Measurements from ENCODE around the gene UBE3B. TPM values are rescaled to one million over a fixed set of nuclear protein-coding genes. Genes with fewer than 3 reads are reported as not detected.
"Not testable (repeated sequence)": the region's sequence is repeated elsewhere in the genome, so short reads cannot be mapped to it uniquely, and the experiment has no call there.

Gene UBE3B
- total and polyA plus RNA-seq, 8 donors: 9.4 to 104 (median 22.2) TPM

DNA sequence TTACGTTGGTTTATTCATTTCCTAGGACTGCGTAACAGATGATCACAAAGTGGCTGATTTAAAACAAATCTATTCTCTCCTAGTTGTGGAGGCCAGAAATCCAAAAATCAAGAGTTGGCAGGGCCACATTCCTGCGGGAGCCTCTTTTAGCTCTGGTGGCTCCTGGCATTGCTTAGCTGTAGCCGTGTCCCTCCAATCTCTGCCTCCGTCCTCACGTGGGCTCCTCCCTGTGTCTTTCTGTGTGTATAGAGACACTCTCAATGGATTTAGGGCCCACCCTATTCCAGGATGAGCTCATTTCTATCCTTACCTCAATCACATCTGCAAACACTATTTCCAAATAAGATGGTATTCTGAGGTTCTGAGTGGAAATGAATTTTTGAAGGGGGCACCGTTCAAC is 42.9 kb upstream of the UBE3B start:
- TF ChIP-seq POLR2AphosphoS5 (IDR thresholded peaks at IDR 0.05) (no peak), EP300 (IDR thresholded peaks at IDR 0.05) (no peak), POLR2A (IDR thresholded peaks at IDR 0.05) (no peak)
- TF ChIP-seq, protein P1, sequence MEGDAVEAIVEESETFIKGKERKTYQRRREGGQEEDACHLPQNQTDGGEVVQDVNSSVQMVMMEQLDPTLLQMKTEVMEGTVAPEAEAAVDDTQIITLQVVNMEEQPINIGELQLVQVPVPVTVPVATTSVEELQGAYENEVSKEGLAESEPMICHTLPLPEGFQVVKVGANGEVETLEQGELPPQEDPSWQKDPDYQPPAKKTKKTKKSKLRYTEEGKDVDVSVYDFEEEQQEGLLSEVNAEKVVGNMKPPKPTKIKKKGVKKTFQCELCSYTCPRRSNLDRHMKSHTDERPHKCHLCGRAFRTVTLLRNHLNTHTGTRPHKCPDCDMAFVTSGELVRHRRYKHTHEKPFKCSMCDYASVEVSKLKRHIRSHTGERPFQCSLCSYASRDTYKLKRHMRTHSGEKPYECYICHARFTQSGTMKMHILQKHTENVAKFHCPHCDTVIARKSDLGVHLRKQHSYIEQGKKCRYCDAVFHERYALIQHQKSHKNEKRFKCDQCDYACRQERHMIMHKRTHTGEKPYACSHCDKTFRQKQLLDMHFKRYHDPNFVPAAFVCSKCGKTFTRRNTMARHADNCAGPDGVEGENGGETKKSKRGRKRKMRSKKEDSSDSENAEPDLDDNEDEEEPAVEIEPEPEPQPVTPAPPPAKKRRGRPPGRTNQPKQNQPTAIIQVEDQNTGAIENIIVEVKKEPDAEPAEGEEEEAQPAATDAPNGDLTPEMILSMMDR (IDR thresholded peaks at IDR 0.05): no peak
- no peak overlapping the region for H3K27ac ChIP-seq
- no peak for DNase-seq
- H3K9me3 ChIP-seq: no peaks in the 10 kb centered on the region
- H3K4me3 ChIP-seq: no peak overlapping the region
- WGBS, 5 donors: 80 to 88% (median 83%) methylated on average over 7 of the region's 7 CpGs
- H3K36me3 ChIP-seq: no peaks in the 10 kb centered on the region
- peaks cover 0 to 11% (median 7%) of the 10 kb centered on the region in 4 donors for H3K4me1 ChIP-seq
- intact Hi-C loops (cut with DNase I; ENCODE audit: low total_unique reads): no loop called here
- no peaks in the 10 kb centered on the region for H3K27me3 ChIP-seq

DNA sequence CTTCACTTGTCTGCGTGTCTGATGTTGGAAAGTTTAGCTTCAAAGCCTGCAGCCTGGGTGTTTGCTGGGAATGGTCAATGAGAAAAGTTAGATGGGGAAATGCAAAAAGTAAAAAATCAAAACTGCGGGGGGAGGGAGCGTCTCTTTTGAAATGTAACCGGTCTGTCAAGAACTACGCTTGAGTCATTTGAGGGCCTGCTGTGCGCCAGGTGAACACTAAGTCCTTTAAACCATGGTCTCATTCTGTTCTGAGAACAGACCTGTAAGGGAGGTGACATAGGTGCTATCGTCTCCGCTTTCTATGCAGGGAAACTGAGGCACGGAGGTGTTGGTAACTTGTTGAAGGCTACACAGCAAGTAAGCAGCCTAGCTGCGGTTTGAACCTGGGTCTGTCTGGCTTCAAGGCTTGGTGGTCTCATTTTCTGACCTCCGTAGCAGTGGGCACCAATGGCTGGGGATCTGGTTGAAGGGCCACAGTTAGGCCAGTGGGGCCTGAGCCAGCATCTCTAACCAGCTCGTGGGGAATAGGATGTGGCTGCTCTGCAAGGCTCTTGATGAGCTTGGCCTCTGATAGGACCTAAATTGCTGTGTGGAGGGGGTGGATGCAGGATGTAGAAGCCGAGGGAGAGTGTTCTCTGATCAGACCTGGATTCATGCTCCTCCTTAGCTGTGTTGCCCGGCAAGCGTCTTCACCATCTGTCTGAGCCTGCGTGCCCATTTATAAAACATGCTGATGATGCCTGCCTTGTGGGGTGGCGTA is 41.8 kb upstream of the UBE3B start:
- WGBS, 5 donors: 66 to 79% (median 71%) methylated on average over 17 of the region's 17 CpGs
- H3K4me3 ChIP-seq: no peak overlapping the region
- TF ChIP-seq POLR2AphosphoS5 (IDR thresholded peaks at IDR 0.05): no peak
- TF ChIP-seq EP300 (IDR thresholded peaks at IDR 0.05): no peak
- TF ChIP-seq, protein P1 (IDR thresholded peaks at IDR 0.05): no peak
- TF ChIP-seq POLR2A (IDR thresholded peaks at IDR 0.05): no peak
- intact Hi-C loops (cut with DNase I; ENCODE audit: low total_unique reads): no loop called here
- DNase-seq: no peak
- peaks cover 0 to 11% (median 7%) of the 10 kb centered on the region in 4 donors for H3K4me1 ChIP-seq
- no peaks in the 10 kb centered on the region for H3K27me3 ChIP-seq
- H3K27ac ChIP-seq: no peak overlapping the region
- H3K9me3 ChIP-seq: no peaks in the 10 kb centered on the region
- H3K36me3 ChIP-seq: peaks cover 0 to under 1% (median 0%) of the 10 kb centered on the region in 4 donors

DNA sequence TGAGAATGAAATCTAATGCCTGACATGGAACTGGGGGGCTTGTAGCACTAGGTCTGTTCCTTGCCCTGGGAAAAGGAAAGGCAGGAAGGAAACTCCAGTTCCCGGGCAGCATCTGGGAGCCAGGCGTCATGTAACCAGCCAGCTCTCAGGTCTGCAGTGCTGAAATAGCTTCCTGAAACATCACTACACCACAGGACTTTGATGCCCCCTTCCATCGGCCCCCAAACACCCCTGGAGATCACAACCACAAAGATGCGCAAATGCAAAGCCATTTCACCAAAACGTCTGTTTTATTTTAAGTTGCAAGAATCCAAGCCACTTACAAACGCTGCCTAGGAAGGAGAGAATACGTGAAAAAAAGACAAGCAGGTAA is 41.3 kb upstream of the UBE3B start:
- H3K27me3 ChIP-seq: no peaks in the 10 kb centered on the region
- peaks cover 0 to 11% (median 7%) of the 10 kb centered on the region in 4 donors for H3K4me1 ChIP-seq
- intact Hi-C loops (cut with DNase I; ENCODE audit: low total_unique reads): no loop called here
- WGBS, 5 donors: 60 to 71% (median 62%) methylated on average over 7 of the region's 7 CpGs
- H3K4me3 ChIP-seq: no peak overlapping the region
- no peak for TF ChIP-seq POLR2AphosphoS5 (IDR thresholded peaks at IDR 0.05)
- TF ChIP-seq POLR2A (IDR thresholded peaks at IDR 0.05): no peak
- TF ChIP-seq EP300 (IDR thresholded peaks at IDR 0.05): no peak
- TF ChIP-seq, protein P1 (IDR thresholded peaks at IDR 0.05): no peak
- no peak overlapping the region for H3K27ac ChIP-seq
- H3K36me3 ChIP-seq: peaks cover 0 to 5% (median 0%) of the 10 kb centered on the region in 4 donors
- DNase-seq: no peak
- H3K9me3 ChIP-seq: no peaks in the 10 kb centered on the region

DNA sequence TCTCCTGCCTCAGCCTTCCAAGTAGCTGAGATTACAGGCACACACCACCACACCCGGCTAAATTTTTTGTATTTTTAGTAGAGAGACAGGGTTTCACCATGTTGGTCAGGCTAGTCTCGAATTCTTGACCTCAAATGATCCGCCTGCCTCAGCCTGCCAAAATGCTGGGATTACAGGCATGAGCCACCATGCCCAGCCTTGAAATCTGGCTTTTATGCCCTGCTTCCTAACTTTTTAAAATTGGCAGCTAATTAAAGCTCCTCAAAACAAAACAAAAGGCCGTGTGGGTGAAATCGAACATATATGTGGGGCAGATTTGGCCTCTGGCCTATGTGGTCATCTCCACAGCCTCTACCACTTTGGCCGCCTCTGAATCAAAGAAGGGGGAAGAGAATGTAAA is 38.3 kb upstream of the UBE3B start:
- Histone ChIP-seq H3K4me1 (no peaks in the 10 kb centered on the region), H3K9me3 (no peaks in the 10 kb centered on the region), H3K27me3 (no peaks in the 10 kb centered on the region), H3K27ac (no peak overlapping the region), H3K4me3 (no peak overlapping the region), H3K36me3 (peaks cover 0 to 9% (median 6%) of the 10 kb centered on the region in 4 donors)
- 75 to 85% (median 83%) methylated on average over 6 of the region's 6 CpGs for WGBS, 5 donors
- intact Hi-C loops (cut with DNase I; ENCODE audit: low total_unique reads): no loop called here
- no peak for DNase-seq
- TF ChIP-seq POLR2A (IDR thresholded peaks at IDR 0.05): no peak
- TF ChIP-seq, protein P1 (IDR thresholded peaks at IDR 0.05): no peak
- TF ChIP-seq POLR2AphosphoS5 (IDR thresholded peaks at IDR 0.05): no peak
- TF ChIP-seq EP300 (IDR thresholded peaks at IDR 0.05): no peak

DNA sequence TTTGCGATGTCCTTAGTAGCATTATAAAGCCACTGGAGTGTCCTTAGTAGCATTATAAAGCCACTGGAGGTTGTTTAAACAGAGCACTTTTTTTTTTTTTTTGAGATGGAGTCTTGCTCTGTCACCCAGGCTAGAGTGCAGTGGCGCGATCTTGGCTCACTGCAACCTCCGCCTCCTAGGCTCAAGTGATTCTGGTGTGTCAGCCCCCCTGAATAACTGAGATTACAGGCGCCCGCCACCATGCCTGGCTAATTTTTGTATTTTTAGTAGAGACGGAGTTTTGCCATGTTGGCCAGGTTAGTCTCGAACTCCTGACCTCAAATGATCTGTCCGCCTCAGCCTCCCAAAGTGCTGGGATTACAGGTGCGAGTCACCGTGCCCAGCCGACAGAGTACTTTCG is 37.5 kb upstream of the UBE3B start:
- WGBS, 5 donors: 93 to 98% (median 96%) methylated on average over 13 of the region's 13 CpGs
- H3K9me3 ChIP-seq; DNase-seq; H3K27ac ChIP-seq; H3K4me1 ChIP-seq; intact Hi-C loops (cut with DNase I; ENCODE audit: low total_unique reads); H3K27me3 ChIP-seq; H3K4me3 ChIP-seq: not testable (repeated sequence)
- H3K36me3 ChIP-seq: peaks cover 0 to 15% (median 11%) of the 10 kb centered on the region in 4 donors

Data from stomach (tissue), 9 donors.